Neural progenitor cell (in vitro differentiated cells): ENCODE measurements around the gene LYPD6B.

Experiments
- EZH2 ChIP-seq: fragments of 200-600 bp; sonication (generic); IDR thresholded peaks from 2 replicates; pipeline ENCODE4 v1.6.1; 2017; ENCODE audit warnings: antibody characterized with exemption, mild to moderate bottlenecking, moderate library complexity
- EZH2phosphoT487 ChIP-seq: fragments of 200-600 bp; sonication (generic); IDR thresholded peaks from 2 replicates; pipeline ENCODE4 v1.6.1; 2017; ENCODE audit warnings: antibody characterized with exemption
- TF ChIP-seq, protein P1 (sequence below): fragments of 200-600 bp; sonication (generic); IDR thresholded peaks from 2 replicates; pipeline ENCODE4 v1.5.1; 2017; ENCODE audit warnings: antibody characterized with exemption, mild to moderate bottlenecking

DNA sequence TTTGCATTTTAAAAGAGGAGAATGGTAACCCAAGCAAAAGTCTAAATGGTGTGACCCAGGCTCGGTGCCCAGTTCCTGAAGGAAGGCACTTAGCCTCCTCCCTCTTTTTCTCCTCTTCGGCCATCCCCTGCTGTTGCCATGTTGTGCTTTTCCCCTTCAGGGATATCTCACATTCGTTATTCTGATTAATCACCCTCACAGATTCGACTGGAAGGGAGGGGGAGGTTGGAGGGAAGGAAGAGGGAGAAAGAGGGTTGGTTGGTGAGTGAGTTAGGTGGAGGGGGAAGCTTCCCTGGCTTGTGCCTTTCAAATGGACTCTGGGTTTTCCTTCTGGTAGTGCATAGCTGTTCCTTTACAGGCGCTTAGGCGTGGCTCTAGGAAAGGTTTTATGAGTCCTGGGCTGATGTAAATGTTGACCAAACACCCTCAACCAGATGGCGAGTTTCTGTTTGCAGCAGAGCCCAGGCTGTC, 39.0 kb upstream of the LYPD6B start:
- TF ChIP-seq, protein P1, sequence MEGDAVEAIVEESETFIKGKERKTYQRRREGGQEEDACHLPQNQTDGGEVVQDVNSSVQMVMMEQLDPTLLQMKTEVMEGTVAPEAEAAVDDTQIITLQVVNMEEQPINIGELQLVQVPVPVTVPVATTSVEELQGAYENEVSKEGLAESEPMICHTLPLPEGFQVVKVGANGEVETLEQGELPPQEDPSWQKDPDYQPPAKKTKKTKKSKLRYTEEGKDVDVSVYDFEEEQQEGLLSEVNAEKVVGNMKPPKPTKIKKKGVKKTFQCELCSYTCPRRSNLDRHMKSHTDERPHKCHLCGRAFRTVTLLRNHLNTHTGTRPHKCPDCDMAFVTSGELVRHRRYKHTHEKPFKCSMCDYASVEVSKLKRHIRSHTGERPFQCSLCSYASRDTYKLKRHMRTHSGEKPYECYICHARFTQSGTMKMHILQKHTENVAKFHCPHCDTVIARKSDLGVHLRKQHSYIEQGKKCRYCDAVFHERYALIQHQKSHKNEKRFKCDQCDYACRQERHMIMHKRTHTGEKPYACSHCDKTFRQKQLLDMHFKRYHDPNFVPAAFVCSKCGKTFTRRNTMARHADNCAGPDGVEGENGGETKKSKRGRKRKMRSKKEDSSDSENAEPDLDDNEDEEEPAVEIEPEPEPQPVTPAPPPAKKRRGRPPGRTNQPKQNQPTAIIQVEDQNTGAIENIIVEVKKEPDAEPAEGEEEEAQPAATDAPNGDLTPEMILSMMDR: no peak
- no peak for TF ChIP-seq EZH2
- no peak for TF ChIP-seq EZH2phosphoT487
